ENCODE measurements around the gene GNB1L. TPM values are rescaled to one million over a fixed set of nuclear protein-coding genes. Genes with fewer than 3 reads are reported as not detected.

The GNB1L gene
- total and polyA plus RNA-seq, 2 donors (not counting 1 experiment from before 2014, with no cell fraction given), result 6.6 to 12.1 TPM

GRCh38 chr22:19748991-19749664 is 105.5 kb downstream of the GNB1L start:
- WGBS (ENCODE audit: insufficient coverage), result 87% methylated on average over 14 of the region's 15 CpGs
- Histone ChIP-seq H3K79me2 (ENCODE audit: control insufficient read depth, insufficient read depth, low read length) (no peaks in the 10 kb centered on the region), H3K27ac (ENCODE audit: low read length in 2 of 2) (no peak overlapping the region), H3K9ac (ENCODE audit: low read length) (no peak overlapping the region), H4K20me1 (ENCODE audit: control insufficient read depth, insufficient read depth, low read length, poor library complexity, severe bottlenecking) (no peaks in the 10 kb centered on the region), H3K9me3 (ENCODE audit: control extremely low read depth in 1 of 3, control insufficient read depth in 2 of 3, insufficient read depth in 1 of 3, low read length in 2 of 3) (peaks cover 0 to 4% (median 0%) of the 10 kb centered on the region in 3 donors), H2AFZ (ENCODE audit: insufficient read depth, low read depth, low read length, poor library complexity, severe bottlenecking) (no peak overlapping the region), H3K4me2 (replicated peaks; ENCODE audit: low read depth, low read length, poor library complexity, severe bottlenecking) (no peak overlapping the region), H3K4me1 (ENCODE audit: control insufficient read depth in 2 of 2, insufficient read depth in 2 of 2, low read length in 2 of 2) (no peaks in the 10 kb centered on the region), H3K27me3 (replicated peaks in 1 of 4; ENCODE audit: control extremely low read depth in 1 of 4, control insufficient read depth in 3 of 4, insufficient read depth in 4 of 4, low read length in 3 of 4) (peaks cover 0 to 27% (median 7%) of the 10 kb centered on the region in 4 experiments), H3K36me3 (replicated peaks in 1 of 2; ENCODE audit: control extremely low read depth in 1 of 2, control insufficient read depth in 1 of 2, extremely low read depth in 1 of 2, insufficient read depth in 2 of 2, low read length in 1 of 2) (no peaks in the 10 kb centered on the region), H3K4me3 (ENCODE audit: control extremely low read depth in 1 of 5, extremely low read depth in 1 of 5, insufficient read depth in 1 of 5, low read depth in 2 of 5, low read length in 4 of 5) (no peak overlapping the region)
- no peaks in the 10 kb centered on the region for H3K9me3 Mint-ChIP-seq (ENCODE audit: insufficient read depth)
- no peak overlapping the region for H3K27ac Mint-ChIP-seq
- no peak for DNase-seq
- CTCF ChIA-PET, result no interaction called here
- no peaks in the 10 kb centered on the region for H3K4me1 Mint-ChIP-seq
- POLR2A ChIA-PET, result no interaction called here
- no peak for ATAC-seq (ENCODE audit: low read depth)
- intact Hi-C loops (cut with micrococcal nuclease), result no loop called here
- H3K27me3 Mint-ChIP-seq, result peaks cover 20% of the 10 kb centered on the region
- no peak for TF ChIP-seq CTCF (IDR thresholded peaks at IDR 0.05)
- no peak for TF ChIP-seq EZH2 (IDR thresholded peaks at IDR 0.05; ENCODE audit: borderline replicate concordance, insufficient read depth, low read depth, low read length, poor library complexity, severe bottlenecking)
- H3K4me3 Mint-ChIP-seq, result no peak overlapping the region

- Mint-ChIP-seq H3K4me3 (no peak overlapping the region), H3K4me1 (no peaks in the 10 kb centered on the region), H3K27ac (no peak overlapping the region), H3K27me3 (peaks cover 10% of the 10 kb centered on the region), H3K9me3 (ENCODE audit: insufficient read depth) (no peaks in the 10 kb centered on the region)
- TF ChIP-seq EZH2 (IDR thresholded peaks at IDR 0.05; ENCODE audit: borderline replicate concordance, insufficient read depth, low read depth, low read length, poor library complexity, severe bottlenecking), result no peak
- TF ChIP-seq CTCF (IDR thresholded peaks at IDR 0.05), result no peak
- Histone ChIP-seq H3K27ac (ENCODE audit: low read length in 2 of 2) (no peak overlapping the region), H2AFZ (ENCODE audit: insufficient read depth, low read depth, low read length, poor library complexity, severe bottlenecking) (no peak overlapping the region), H3K4me1 (ENCODE audit: control insufficient read depth in 2 of 2, insufficient read depth in 2 of 2, low read length in 2 of 2) (no peaks in the 10 kb centered on the region), H3K27me3 (replicated peaks in 1 of 4; ENCODE audit: control extremely low read depth in 1 of 4, control insufficient read depth in 3 of 4, insufficient read depth in 4 of 4, low read length in 3 of 4) (peaks cover 0 to 18% (median 2%) of the 10 kb centered on the region in 4 experiments), H3K79me2 (ENCODE audit: control insufficient read depth, insufficient read depth, low read length) (no peaks in the 10 kb centered on the region), H3K9me3 (ENCODE audit: control extremely low read depth in 1 of 3, control insufficient read depth in 2 of 3, insufficient read depth in 1 of 3, low read length in 2 of 3) (no peaks in the 10 kb centered on the region), H3K4me2 (replicated peaks; ENCODE audit: low read depth, low read length, poor library complexity, severe bottlenecking) (no peak overlapping the region), H3K4me3 (ENCODE audit: control extremely low read depth in 1 of 5, extremely low read depth in 1 of 5, insufficient read depth in 1 of 5, low read depth in 2 of 5, low read length in 4 of 5) (no peak overlapping the region), H3K36me3 (replicated peaks in 1 of 2; ENCODE audit: control extremely low read depth in 1 of 2, control insufficient read depth in 1 of 2, extremely low read depth in 1 of 2, insufficient read depth in 2 of 2, low read length in 1 of 2) (no peaks in the 10 kb centered on the region), H4K20me1 (ENCODE audit: control insufficient read depth, insufficient read depth, low read length, poor library complexity, severe bottlenecking) (no peaks in the 10 kb centered on the region), H3K9ac (ENCODE audit: low read length) (no peak overlapping the region)
- no CpG with 5 or more reads among the region's 4 CpGs for WGBS (ENCODE audit: insufficient coverage)
- CTCF ChIA-PET, result no interaction called here
- ATAC-seq (ENCODE audit: low read depth), result no peak
- intact Hi-C loops (cut with micrococcal nuclease), result no loop called here
- POLR2A ChIA-PET, result interaction anchor here (0.5 kb wide), 1 partner anchor 152 kb away, joined by 3 read pairs; no protein-coding TSS in a partner anchor
- no peak for DNase-seq
These were observed 106.5 kb downstream of the GNB1L start for GRCh38 chr22:19748139-19748538.

Measured in B cell (primary cell).